ELR (cell line): ENCODE results near the gene USF2.

Source experiments
- DNase-seq: peaks from one replicate; pipeline ENCODE4 v3.0.0-alpha.2; 2015; ENCODE audit warnings: low read depth

The USF2 gene

DNA sequence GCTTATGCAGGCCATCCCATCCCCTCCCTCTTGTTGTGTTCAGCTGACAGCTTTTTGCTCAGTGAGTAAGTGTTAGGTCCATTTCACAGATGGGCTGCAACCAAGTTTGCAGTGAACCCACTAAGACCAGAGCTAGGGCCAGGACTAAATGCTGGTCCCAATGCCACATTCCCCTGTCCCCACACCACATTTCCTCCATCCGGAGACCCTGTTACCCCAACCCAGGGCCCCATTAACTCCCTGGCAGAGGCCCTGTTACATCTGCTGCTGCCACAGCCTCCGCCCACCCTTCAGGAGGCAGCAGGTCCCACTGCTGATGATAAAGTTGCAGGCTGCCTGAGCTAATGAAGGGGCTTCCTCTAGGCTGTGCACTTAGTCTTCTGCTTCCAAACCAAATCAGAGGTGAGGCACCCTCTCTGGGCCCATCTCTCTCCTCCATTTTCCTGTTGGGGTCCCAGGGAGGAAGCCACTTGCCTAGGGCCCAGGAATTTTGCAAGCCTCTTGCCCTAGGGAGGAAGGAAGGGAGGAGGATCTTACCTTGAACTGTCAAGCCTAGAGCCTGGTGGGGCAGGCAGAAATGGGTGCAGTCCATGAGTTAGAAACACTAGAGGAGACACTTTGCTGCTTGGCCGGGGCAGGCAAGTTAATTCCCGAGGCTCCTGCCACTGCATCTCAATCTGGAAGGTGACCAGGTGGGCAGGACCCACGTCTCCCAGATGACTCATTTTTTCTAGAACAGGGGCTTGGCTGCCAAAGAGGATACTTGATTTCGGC, 3.4 kb upstream of the USF2 start:
- DNase-seq: no peak

- DNase-seq: no peak
Measured at GRCh38 chr19:35265900-35266519, 2.8 kb upstream of the USF2 start.

DNA sequence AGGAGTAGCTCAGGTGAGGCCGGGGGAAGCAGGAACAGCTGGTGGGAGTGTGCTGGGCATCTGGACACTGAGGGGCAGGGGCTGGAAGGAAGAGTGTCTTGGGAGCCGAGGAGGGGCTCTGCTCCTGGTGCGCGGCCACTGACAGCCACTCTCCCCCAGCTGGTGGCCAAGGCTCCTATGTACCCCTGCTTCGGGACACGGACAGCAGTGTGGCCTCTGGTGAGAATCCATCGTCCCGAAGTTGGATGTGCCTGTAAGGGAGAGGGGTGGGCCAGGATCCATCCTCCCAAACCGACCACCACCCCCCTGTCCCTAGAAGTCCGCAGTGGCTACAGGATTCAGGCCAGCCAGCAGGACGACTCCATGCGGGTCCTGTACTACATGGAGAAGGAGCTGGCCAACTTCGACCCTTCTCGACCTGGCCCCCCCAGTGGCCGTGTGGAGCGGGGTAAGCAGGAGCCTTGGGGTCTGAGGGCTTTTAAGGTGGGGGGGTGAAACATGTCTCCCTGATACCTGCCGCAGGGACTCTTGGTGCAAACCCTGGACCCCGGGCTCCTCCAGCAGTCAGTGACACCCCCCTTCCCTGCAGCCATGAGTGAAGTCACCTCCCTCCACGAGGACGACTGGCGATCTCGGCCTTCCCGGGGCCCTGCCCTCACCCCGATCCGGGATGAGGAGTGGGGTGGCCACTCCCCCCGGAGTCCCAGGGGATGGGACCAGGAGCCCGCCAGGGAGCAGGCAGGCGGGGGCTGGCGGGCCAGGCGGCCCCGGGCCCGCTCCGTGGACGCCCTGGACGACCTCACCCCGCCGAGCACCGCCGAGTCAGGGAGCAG, 2.0 kb upstream of the USF2 start:
- DNase-seq: no peak

- peak; percentile 42 for DNase-seq
Measured at GRCh38 chr19:35267353-35267817, 1.4 kb upstream of the USF2 start.

- peak; percentile 77 for DNase-seq
Measured at GRCh38 chr19:35267818-35268535, 785 bp upstream of the USF2 start.

DNA sequence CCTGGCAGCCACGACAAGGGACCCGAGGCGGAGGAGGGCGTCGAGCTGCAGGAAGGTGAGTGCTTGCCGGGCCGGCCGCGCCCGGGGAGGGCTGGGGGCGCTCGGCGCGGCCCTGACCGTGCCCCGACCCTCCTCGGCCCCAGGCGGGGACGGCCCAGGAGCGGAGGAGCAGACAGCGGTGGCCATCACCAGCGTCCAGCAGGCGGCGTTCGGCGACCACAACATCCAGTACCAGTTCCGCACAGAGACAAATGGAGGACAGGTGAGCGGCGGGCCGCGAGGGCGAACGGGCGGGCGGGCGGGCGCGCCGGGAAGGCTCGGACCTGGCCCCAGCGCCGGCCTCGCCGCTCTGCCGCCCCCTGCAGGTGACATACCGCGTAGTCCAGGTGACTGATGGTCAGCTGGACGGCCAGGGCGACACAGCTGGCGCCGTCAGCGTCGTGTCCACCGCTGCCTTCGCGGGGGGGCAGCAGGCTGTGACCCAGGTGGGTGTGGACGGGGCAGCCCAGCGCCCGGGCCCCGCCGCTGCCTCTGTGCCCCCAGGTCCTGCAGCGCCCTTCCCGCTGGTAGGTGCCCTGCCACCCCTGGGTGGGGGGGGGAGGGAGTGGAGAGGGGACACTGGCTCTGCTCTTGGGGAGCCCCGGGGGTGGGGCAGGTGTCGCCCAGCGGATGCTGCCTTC, 816 bp downstream of the USF2 start:
- DNase-seq: peak; percentile 83

DNA sequence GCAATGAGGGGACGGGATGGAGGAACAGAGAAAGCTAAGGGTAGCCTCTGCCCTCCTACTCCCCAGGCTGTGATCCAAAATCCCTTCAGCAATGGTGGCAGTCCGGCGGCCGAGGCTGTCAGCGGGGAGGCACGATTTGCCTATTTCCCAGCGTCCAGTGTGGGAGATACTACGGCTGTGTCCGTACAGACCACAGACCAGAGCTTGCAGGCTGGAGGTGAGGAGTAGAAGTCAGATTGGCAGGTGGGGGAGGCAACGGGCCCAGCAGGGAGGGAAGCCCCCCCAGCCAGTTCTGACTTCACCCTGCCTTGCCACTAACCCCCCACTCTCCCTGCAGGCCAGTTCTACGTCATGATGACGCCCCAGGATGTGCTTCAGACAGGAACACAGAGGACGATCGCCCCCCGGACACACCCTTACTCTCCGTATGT, 1.6 kb downstream of the USF2 start:
- no peak for DNase-seq

GRCh38 chr19:35271546-35271945, 2.8 kb downstream of the USF2 start:
- no peak for DNase-seq

GRCh38 chr19:35272122-35272719, 3.5 kb downstream of the USF2 start:
- no peak for DNase-seq

GRCh38 chr19:35272954-35273649, 4.3 kb downstream of the USF2 start:
- DNase-seq: no peak

DNA sequence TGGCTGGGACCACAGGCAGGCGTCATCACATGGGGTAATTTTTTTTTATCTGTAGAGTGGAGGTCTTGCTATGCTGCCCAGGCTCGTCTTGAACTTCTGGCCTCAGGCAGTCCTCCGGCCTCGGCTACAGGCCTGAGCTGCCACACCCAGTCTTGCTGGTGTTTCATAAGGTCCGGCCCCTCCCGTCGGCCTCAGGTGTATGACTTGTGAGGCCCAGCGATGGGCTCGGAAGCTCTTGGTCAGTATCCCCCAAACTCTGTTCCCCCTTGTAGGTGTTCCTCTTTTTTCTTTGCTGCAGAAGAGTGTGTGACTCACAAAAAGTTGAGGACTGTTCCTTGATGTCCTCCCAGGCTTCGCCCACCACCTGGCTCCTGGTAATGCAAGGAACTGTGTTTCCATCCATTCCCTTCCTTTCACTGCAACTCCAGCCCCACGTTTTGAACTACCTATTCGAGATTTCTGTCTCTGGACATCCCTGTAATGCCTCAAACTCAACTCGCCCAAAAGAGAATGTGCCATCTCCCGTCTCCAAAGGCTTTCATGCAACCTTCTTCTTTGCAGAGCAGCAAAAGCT, 5.0 kb downstream of the USF2 start:
- no peak for DNase-seq

- DNase-seq: no peak
Measured at GRCh38 chr19:35274323-35274722, 5.6 kb downstream of the USF2 start.

DNA sequence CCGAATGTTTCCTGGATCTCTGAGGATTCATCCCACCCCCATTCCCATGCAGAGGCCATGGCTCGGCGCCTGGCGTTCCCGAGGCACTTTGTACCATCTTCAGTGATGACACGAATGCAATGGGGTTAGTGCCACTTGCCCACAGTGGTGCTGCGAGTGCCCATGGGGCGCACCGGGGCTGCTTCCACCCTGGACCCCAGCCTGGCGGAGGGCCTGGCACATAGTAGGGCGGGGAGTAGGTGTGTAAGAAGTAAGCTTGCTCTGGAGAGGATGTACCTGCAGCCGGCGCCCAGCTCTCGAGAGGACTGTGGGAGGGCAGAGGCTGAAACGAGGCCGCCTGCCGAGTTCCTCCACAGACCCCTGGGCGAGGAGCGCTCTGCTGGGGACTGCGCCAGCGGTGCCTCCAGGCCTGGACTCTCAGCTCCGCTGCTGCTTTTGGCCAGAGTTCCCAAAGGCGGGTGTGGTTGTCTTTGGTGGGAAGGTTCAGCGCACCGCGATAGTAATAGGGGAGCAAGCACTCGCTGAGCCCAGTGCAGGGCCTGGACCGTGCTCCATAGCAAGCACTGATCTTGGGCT, 8.0 kb downstream of the USF2 start:
- DNase-seq: no peak

- no peak for DNase-seq
Measured at GRCh38 chr19:35278578-35279284, 10.0 kb downstream of the USF2 start.

- no peak for DNase-seq
Measured at GRCh38 chr19:35279374-35279773, 10.6 kb downstream of the USF2 start.

- no peak for DNase-seq
Measured at GRCh38 chr19:35279985-35280821, 11.4 kb downstream of the USF2 start.

- no peak for DNase-seq
Measured at GRCh38 chr19:35281303-35281702, 12.5 kb downstream of the USF2 start.
